Measurements from ENCODE around the gene ITIH4. TPM values are rescaled to one million over a fixed set of nuclear protein-coding genes. Genes with fewer than 3 reads are reported as not detected.

Gene ITIH4
- total RNA-seq, 2 experiments from 2014 or later, result 35.8 to 40.4 TPM

DNA sequence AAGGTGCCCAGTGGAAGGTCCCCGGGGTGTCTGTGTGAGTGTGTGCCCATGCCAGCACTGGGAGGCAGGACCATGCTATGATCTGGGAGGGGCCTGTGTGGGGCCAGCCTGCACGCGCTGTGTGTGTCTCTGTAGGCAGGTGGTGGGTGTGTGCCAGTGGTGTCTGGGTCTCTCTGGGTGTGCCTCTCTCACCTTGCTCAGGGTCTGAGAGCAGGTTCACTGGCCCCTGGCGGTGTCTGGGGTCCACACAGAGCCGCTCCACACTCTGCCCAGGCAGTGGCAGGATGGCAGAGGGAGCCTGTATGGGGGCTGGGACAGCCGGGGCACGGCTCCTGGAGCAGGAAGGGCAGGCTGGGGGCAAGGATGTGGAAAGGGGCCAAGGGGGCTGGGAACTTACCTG lies 12.6 kb downstream of the ITIH4 start:
- Histone ChIP-seq H3K4me1 (ENCODE audit: insufficient read depth, low read length) (no peaks in the 10 kb centered on the region), H3K27me3 (ENCODE audit: control insufficient read depth in 1 of 2, insufficient read depth in 2 of 2, low read length in 2 of 2) (no peaks in the 10 kb centered on the region), H3K36me3 (ENCODE audit: insufficient read depth, low read length) (no peaks in the 10 kb centered on the region), H3K4me3 (ENCODE audit: low read length) (no peak overlapping the region), H3K9me3 (ENCODE audit: control insufficient read depth in 1 of 2, insufficient read depth in 1 of 2, low read length in 2 of 2) (no peaks in the 10 kb centered on the region), H3K27ac (ENCODE audit: low read depth in 1 of 2, low read length in 2 of 2) (no peak overlapping the region)
- Mint-ChIP-seq H3K27me3 (no peaks in the 10 kb centered on the region), H3K27ac (no peak overlapping the region), H3K9me3 (no peaks in the 10 kb centered on the region), H3K4me1 (ENCODE audit: low read depth) (no peaks in the 10 kb centered on the region), H3K4me3 (no peak overlapping the region), H3K36me3 (ENCODE audit: low read depth) (peaks cover 5% of the 10 kb centered on the region)
- TF ChIP-seq CTCF (IDR thresholded peaks at IDR 0.05), result no peak
- intact Hi-C loops (cut with DNase I, micrococcal nuclease), result no loop called here
- ATAC-seq (ENCODE audit: poor library complexity), result no peak
- ChIA-PET CTCF (no interaction called here), POLR2A (no interaction called here)
- no peak for DNase-seq

DNA sequence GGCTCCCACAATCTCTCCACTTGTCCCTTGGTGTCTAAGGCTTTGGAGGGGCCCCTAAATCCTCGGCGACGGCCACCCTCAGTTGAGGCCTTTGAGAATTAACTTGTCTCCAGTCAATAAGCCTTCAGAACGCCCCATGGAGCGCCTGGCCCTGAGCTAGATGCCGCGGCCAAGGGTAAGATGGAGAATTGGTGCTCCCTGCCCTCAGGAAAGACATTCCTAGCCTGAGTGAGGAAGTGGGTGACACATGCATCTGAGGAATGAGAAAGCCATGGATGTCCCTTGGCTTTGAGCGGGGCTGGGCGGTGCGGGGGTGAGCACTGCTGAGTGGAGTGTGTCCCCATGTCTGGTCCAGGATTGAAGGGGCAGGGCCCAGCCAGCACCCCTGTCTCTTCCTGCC lies 13.3 kb downstream of the ITIH4 start:
- DNase-seq, result no peak
- no peaks in the 10 kb centered on the region for H3K27me3 Mint-ChIP-seq
- Histone ChIP-seq H3K27ac (ENCODE audit: low read depth in 1 of 2, low read length in 2 of 2) (no peak overlapping the region), H3K36me3 (ENCODE audit: insufficient read depth, low read length) (no peaks in the 10 kb centered on the region), H3K9me3 (ENCODE audit: control insufficient read depth in 1 of 2, insufficient read depth in 1 of 2, low read length in 2 of 2) (no peaks in the 10 kb centered on the region), H3K27me3 (ENCODE audit: control insufficient read depth in 1 of 2, insufficient read depth in 2 of 2, low read length in 2 of 2) (no peaks in the 10 kb centered on the region), H3K4me3 (ENCODE audit: low read length) (no peak overlapping the region), H3K4me1 (ENCODE audit: insufficient read depth, low read length) (no peaks in the 10 kb centered on the region)
- peaks cover 5% of the 10 kb centered on the region for H3K36me3 Mint-ChIP-seq (ENCODE audit: low read depth)
- H3K4me3 Mint-ChIP-seq, result no peak overlapping the region
- H3K9me3 Mint-ChIP-seq, result no peaks in the 10 kb centered on the region
- ATAC-seq (ENCODE audit: poor library complexity), result no peak
- ChIA-PET POLR2A (no interaction called here), CTCF (no interaction called here)
- intact Hi-C loops (cut with DNase I, micrococcal nuclease), result no loop called here
- TF ChIP-seq CTCF (IDR thresholded peaks at IDR 0.05), result no peak
- no peaks in the 10 kb centered on the region for H3K4me1 Mint-ChIP-seq (ENCODE audit: low read depth)
- no peak overlapping the region for H3K27ac Mint-ChIP-seq

GRCh38 chr3:52816654-52817053 lies 13.8 kb downstream of the ITIH4 start:
- no peaks in the 10 kb centered on the region for H3K36me3 ChIP-seq (ENCODE audit: insufficient read depth, low read length)
- Mint-ChIP-seq H3K27ac (no peak overlapping the region), H3K27me3 (no peaks in the 10 kb centered on the region), H3K36me3 (ENCODE audit: low read depth) (peaks cover 5% of the 10 kb centered on the region), H3K4me1 (ENCODE audit: low read depth) (no peaks in the 10 kb centered on the region), H3K4me3 (no peak overlapping the region), H3K9me3 (no peaks in the 10 kb centered on the region)
- intact Hi-C loops (cut with DNase I, micrococcal nuclease), result no loop called here
- no peaks in the 10 kb centered on the region for H3K27me3 ChIP-seq (ENCODE audit: control insufficient read depth in 1 of 2, insufficient read depth in 2 of 2, low read length in 2 of 2)
- H3K9me3 ChIP-seq (ENCODE audit: control insufficient read depth in 1 of 2, insufficient read depth in 1 of 2, low read length in 2 of 2), result no peaks in the 10 kb centered on the region
- no peak for TF ChIP-seq CTCF (IDR thresholded peaks at IDR 0.05)
- CTCF ChIA-PET, result no interaction called here
- no peaks in the 10 kb centered on the region for H3K4me1 ChIP-seq (ENCODE audit: insufficient read depth, low read length)
- DNase-seq, result no peak
- POLR2A ChIA-PET, result no interaction called here
- ATAC-seq (ENCODE audit: poor library complexity), result no peak
- H3K27ac ChIP-seq (ENCODE audit: low read depth in 1 of 2, low read length in 2 of 2), result no peak overlapping the region
- no peak overlapping the region for H3K4me3 ChIP-seq (ENCODE audit: low read length)

Measured in CD4-positive, alpha-beta T cell (primary cell).